Fibroblast of the conjunctiva (primary cell): Measurements from ENCODE around the gene EIF3A.
"Not testable (repeated sequence)": the region's sequence is repeated elsewhere in the genome, so short reads cannot be mapped to it uniquely, and the experiment has no call there.

Experiments used
- DNase-seq: peaks from one replicate; pipeline ENCODE4 v3.0.0-alpha.2; 2010; ENCODE audit warnings: low read depth

Gene EIF3A

GRCh38 chr10:119100434-119101238 is 20.0 kb upstream of the EIF3A start:
- no peak for DNase-seq

GRCh38 chr10:119098576-119098975 is 18.0 kb upstream of the EIF3A start:
- DNase-seq = no peak

DNA sequence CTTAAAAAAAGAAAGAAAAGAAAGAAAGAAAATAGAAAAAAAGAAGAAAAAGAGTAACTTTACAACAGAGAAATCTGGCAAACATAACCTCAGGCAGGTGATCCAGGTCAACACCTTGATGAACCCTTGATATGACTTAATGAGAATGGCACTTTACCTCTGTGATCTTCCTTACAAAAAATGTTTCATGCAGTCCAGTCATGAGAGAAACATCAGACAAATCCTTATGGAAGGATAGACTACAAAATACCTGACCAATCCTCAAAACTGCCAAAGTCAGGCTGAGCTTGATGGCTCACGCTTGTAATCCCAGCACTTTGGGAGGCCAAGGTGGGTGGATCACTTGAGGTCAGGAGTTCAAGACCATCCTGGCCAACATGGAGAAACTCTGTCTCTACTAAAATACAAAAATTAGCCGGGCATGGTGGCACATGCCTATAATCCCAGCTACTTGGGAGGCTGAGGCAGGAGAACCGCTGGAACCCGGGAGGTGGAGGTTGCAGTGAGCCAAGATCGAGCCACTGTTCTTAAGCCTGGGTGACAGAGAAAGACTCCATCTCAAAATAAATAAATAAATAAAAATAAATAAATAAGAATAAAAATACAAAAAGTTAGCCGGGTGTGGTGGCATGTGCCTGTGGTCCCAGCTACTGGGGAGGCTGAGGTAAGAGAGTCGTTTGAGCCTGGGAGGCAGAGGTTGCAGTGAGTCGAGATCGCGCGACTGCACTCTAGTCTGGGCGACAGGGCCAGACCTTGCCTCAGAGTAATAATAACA is 16.2 kb upstream of the EIF3A start:
- DNase-seq = not testable (repeated sequence)

GRCh38 chr10:119095640-119096039 is 15.0 kb upstream of the EIF3A start:
- no peak for DNase-seq

DNA sequence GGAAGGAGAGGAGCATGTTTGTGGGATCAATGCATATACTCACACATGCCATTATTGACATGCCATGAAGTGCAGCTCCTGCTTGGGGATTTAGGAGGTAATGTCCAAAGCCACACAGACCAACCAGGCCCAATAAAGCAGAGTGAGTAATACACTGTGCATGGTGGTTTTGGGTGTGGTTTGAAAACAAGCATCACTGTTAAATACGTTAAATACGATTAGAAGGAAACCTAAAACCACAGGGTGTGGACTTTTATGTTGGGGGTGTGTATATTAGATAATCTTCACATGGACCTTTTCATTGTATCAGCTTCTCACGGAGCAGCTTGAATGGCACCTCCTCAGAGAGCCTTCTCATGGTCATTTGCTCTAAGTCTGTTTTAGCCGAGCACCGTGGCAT is 10.4 kb upstream of the EIF3A start:
- DNase-seq = peak; percentile 43

GRCh38 chr10:119090026-119090795 is 9.6 kb upstream of the EIF3A start:
- no peak for DNase-seq

DNA sequence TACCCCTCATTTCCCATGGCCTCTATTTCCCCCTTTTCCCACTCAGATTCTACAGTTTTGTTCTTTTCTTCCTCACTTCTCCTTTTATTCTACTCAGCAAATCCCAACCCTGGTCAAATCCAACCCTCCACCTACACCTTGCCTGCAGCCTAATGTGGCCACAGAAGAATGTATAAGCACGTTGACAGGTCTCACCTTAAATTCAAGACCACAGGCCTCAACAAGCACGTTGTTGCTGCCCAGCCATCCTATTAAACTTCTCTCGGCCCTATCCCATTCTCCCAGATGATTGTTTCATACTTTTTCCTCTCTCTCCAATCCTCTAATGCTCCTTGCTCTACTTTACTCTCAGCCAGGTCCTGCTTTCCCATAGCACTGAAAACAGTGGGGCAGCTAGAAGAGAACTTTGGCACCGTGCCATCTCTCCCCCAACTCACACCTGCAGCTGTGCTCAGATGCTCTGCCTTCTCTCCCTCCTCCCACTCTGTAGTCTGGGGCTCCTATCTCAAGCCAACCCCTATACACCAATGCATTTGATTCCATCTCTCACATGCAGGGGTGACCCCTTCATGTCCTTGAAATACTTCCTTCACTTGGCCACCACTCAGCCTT is 6.8 kb upstream of the EIF3A start:
- DNase-seq = no peak

DNA sequence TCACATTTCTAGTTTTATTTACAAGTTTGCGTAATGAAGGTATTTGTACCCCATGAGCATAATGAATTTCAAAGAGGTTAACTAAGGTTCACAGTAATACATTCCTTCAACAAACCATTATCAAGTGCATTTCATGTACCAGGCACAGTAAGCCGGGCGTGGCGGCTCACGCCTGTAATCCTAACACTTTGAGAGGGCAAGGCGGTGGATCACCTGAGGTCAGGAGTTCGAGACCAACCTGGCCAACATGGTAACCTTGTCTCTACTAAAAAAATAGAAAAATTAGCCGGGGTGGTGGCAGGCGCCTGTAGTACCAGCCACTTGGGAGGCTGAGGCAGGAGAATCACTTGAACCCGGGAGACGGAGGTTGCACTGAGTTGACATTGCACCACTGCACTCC is 4.3 kb upstream of the EIF3A start:
- no peak for DNase-seq

- DNase-seq = peak; percentile 47
Observed at GRCh38 chr10:119079599-119080520, 757 bp downstream of the EIF3A start.

DNA sequence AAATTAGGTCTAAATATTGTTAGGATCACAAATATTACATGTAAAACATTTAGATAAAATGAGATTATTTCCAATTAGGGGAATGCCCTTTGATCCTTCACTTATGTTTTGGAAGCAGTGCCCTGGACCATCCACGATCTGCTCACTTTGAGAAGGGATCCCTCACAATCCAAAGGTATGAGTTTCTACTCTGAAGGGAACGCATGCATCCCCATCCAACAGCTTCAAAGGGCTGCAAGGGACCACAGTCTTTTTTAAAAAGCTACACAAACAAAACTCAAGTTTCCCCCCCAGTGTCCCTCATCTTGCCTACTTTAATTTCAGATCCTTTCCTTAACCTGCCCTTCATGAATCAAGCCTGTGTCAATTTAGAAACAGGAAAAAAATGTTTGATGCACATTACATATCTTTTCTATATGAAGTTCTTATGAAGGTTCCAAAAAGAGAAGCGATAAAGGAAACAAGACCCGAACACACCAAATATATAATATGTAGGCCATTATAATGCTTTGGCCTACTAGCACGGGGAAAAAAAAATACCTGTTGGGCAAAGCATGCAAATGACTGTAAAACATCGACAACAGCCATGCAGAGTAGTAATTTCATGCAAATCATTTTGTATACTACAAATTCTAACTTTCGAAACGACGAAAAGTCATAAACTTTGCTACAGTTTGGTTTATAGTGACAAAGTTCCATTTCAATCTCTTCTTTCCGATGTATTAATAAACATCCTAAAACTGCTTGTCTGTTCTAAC is 2.0 kb downstream of the EIF3A start:
- DNase-seq = no peak

- DNase-seq = no peak
Observed at GRCh38 chr10:119073584-119073983, 7.0 kb downstream of the EIF3A start.

DNA sequence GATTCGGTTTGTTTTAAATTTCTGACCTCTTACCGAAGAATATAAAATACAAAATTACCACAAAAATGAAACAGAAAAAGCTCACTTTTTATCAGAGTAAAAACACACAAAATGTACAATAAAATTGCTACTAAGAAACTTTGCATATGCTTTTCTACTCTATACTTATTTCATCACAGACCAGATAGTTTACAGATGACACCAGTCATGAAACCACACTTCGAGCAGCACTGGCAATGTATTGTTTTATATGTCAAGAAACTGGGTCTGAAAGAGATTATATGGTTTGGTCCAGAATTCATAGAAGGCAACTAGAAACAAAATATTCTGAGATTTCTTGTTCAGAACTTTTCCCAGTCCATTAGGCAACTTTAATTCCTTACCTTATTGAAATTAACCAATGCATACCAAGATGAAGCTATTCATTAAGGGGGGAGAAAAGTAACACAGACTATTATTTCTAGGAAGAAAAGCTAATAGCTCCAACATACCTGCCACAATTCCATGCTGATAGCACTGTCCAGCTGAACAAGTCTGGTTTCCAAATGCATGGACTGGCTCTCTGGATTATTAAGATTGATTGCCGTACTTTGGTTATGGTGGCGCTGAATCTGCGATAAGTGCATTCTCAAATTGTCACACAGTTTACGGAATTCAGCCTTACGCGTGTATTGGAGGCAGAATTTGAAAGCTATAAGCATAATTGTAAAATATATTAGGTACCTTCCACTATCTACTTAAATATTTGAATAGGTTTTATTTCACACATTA is 10.0 kb downstream of the EIF3A start:
- DNase-seq = no peak

- DNase-seq = no peak
Observed at GRCh38 chr10:119061926-119062325, 18.7 kb downstream of the EIF3A start.

DNA sequence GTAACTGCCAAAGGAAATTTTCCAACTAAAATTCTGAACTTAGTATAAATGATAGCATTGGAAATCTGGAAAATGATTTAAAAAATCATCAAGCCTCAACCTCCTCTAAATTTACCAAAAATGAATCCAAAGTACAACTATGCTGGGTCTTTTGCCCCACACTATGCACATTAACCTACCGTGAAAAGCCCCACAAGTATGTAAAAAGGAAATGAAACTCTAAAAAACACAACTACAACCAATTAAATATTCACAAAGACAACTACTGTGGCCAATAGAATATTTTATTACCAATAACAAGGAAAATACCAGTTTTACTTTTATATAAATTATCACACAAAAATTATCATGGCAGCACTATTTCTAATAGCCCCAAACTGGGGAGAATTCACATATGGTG is 19.3 kb downstream of the EIF3A start:
- DNase-seq = no peak

DNA sequence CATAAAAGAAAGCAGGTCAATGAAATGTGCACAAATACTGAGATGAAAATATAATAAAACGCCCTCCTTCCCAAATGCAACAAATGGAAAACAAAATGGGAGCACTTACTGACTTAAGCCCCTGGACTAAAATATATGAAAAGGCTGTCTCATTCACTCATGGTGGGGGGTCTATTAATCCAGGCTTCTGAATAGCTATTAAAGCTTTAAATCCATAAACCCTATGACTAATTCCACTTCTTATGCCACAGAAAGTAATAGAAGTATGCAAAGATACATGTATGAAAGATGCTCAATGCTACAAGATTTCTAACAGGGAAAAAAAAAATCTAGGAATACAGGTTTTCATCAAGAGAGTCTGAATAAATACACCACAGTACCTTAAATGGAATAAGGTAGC is 20.5 kb downstream of the EIF3A start:
- DNase-seq = no peak

DNA sequence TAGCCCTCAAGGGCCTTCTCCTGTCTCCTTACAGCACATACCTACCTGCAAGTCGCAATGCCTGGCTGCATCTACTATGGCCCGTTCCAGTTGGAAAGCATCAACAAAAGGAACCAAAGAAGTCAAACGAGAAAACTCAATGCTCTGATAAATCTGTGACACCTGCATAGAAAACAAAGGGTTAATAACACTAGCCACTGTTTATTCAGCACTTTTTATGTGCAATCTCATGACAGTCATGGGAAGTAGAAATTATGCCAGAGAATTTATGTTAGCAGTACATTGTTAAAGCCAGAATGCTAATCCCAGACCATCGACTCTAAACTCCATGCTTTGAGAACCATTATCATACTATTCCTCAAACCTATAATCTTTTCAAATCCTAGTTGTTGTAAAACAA is 21.1 kb downstream of the EIF3A start:
- DNase-seq = no peak

DNA sequence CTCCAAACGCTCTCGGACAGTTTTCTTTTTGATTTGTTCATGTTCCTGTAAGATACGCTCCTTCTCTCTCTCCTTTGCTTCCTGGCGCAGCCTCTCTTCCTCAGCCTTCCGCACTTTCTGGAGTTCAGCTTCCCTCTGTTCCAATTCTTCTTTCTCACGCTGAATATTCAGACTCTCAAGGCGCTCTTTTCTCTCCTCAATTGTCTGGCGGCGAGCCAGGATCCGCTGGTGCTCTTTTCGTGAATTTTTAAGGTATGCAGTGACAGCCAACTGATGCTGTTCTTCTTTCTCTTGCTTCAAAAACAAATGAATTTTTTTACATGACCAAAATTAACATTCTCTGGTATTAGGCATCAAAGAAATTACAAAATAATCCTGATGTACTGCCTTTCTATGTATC is 22.6 kb downstream of the EIF3A start:
- no peak for DNase-seq

- no peak for DNase-seq
Observed at GRCh38 chr10:119055472-119055871, 25.1 kb downstream of the EIF3A start.

- DNase-seq = no peak
Observed at GRCh38 chr10:119051775-119052174, 28.8 kb downstream of the EIF3A start.

GRCh38 chr10:119049777-119050176 is 30.8 kb downstream of the EIF3A start:
- no peak for DNase-seq
